ENCODE results near the gene ITGA6.

Gene ITGA6

DNA sequence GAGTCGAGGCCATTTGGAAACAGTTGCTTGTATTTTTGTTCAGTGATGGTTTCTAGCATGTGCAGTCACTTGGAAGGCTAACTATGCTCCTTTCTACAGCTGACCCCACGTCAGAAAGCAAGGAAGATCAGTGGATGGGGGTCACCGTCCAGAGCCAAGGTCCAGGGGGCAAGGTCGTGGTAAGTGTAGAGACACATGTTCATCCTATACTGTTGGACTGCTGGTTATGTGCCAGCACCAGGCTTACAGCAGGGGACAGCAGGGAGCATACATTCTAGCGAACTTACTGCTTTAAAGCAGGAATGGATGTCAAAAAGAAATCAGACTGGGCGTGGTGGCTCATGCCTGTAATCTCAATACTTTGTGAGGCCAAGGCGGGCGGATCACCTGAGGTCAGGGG, 40.0 kb downstream of the ITGA6 start:
- DNase-seq, result no peak

DNA sequence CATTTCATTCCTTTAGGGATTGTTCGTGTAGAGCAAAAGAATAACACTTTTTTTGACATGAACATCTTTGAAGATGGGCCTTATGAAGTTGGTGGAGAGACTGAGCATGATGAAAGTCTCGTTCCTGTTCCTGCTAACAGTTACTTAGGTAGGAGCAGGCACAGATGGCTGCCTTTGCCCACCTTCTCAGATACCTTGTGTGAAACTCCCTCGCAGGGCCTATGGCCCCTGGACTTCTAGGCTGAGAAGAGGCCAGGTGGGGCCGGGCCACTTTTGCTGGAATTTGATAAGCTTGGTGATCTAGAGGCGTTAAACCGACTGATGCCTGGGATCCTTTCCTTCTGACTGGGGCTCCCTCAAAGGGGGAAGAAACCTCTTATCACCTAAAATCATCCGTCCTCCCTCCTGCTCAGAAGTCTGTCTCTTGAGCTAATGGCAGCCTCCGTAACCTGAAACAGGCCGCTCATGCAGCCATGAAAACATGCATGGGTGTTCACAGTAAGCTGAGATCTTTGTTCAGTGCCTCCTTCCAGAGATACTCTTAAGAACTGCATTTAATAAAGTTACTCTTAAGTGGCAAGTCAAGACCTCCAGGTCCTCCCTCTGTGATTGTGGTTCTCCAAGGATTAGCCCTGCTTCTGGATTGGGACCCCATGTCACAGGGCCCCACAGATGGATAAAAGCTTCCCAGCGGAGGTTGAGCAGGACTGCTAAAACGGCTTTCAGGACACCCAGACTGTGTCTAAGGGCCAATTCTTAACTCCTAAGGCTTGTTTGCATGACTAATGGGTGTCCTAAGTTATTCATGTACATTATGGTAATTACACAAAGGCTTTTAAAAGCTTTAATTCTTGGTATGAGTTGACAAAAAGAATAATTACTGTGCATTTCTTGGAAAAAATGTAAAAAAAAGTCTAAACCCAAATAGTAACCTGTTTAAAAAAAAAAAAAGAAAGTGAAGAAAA, 43.9 kb downstream of the ITGA6 start:
- no peak for DNase-seq

DNA sequence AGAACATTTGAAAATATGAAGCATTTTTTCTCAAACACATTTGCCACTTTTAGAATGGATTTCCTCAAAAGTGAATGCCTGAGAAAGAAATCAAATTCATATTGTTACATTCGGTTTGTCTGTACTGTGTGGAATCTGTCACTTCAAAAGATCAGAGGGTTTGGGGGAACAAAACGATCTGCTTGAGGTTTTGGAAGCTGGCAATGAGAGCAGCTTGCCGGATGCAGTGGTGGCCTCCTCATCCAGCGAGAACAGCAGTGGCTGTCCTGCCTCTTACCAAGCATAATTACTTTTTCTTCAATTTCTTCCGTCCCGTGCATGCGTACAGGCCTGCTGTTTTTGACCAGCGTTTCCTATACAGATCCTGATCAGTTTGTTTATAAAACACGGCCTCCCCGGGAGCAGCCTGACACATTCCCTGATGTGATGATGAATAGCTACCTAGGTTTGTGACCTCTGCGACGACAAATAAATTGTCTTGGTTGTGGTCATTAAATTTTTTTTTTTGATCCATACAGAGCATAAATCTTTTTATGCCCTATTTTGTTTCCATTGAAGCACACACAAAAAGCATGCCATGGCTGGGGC, 45.2 kb downstream of the ITGA6 start:
- no peak for DNase-seq

DNA sequence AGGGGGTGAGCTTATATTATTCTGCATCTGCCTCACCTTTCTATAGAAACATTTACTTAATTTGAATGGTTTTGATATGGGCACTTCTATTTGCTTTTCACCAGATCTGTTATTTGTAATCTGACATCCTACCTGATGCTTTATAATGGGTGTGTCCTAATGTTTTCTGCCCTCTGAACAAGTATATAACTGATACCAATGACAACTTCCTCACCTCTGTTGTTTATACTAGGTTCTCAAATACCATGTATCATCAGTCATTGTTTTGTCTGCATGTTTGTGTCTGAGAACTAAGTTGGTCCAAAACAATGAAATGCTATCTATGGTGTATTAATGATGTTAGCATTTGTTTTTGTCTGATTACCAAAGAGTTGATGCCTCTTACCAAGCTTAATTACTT, 45.8 kb downstream of the ITGA6 start:
- DNase-seq, result no peak

DNA sequence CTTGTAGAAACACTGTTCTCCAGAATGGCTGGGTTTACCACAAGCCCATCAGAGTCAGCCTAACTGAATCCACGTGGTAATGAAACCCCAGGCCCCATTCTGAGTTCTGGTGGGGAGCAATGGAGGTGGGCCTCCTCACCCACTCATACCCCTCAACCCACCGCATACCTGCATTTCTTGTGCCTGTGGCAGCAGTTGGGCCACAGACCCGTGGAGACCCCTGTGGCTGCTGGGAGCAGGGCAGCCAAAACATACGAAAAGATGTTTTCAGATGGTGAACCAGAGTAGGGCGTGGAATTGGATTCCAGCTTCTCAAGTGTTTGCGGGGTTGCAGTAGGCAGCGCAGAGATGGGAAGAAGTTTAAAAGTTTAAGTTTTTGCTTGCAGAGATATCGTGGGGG, 51.0 kb downstream of the ITGA6 start:
- no peak for DNase-seq

DNA sequence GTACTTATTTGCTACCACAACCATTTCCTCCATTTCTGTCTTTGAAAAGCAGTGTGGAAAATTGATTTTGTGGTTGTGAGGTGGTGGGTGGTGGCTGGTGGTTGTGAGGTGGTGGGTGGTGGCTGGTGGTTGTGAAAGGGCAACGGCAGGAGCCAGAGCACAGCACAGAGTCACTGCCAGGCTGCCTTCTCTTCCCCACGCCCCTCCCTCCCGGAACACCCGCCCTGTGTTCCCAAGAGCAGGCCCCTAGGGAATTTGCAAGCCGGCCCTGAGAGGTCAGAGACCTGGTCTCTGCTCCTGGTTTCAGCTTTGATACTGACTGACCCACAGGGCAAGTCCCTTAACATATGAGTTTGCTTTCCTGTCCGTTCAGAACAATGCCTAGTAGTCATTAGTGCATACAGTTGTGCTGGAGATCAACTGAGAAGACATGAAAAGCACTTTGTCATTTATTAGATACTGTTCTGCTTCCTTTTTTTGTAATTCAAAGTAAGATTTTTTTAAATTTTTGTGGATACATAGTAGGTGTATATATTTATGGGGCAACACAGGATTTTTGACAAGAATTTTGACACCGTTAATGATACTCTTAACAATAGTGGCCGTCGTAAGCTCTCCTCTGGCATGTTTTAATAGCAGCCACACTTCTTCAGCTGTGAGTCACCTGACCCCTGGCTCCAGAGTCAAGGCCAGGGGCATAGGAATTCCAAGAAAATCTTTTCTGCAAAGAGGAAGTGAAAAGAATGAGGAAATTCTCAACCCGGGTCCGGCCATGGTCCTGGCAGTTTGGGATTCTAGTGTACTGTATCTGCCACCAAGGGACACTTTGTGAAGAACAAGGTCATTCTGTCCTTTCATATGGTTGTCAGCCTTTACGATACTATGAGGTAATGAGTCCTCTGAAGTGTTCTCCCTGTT, 53.2 kb downstream of the ITGA6 start:
- DNase-seq, result no peak

DNA sequence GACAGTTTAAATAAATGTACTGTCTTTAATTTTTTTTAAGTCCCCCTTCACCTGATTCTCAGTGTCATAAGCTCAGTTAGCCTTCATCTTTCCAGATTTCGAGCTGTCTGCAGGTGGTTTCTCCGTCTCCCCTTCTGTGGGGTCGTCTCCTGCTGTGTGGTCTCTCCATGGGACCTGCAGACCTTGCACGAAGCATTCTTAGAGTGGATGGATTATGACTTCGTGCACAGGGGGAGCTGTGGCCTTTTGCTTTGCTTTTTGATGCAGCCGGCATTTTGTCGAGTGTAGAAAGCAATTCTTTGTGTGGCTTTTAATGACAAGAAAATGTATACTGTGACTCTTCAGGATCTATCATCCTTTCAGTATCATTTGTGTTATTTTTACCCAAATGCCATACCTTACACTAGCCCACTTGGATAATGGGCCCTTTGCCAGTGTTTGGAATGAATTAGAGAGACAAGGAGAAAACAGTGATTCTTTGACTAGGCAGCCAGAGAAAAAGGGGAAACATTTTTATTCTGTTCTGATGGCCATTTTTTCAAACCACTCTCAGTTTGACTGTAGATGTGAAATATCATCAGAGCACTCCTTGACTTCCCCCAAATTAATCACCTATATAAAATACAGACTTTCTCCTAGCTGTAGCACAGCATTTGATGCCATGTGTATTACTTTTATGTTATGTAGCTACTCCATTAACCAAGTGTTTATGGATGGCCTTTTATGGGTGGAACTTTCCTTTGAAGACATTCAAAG, 54.3 kb downstream of the ITGA6 start:
- no peak for DNase-seq

DNA sequence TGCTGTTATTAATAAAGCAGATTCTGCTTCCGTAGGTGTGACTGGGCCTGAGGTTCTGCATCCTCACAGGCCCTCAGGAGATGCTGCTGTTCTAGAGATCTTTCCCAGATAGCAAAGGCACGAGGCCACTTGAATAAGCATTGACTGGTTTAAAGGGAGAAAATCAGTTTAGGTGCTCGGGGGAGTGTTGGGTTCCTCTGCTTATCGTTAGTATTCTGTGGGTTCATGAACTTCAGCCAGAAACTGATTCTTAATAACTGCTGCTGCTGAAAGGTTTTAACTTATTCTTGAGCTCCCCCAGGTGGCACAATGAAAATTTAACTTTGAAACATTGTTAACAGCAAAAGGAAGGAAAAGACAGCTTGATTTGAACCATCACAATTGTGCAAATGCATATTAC, 56.9 kb downstream of the ITGA6 start:
- peak in 1 of 2 donors; percentile 41 for DNase-seq

DNA sequence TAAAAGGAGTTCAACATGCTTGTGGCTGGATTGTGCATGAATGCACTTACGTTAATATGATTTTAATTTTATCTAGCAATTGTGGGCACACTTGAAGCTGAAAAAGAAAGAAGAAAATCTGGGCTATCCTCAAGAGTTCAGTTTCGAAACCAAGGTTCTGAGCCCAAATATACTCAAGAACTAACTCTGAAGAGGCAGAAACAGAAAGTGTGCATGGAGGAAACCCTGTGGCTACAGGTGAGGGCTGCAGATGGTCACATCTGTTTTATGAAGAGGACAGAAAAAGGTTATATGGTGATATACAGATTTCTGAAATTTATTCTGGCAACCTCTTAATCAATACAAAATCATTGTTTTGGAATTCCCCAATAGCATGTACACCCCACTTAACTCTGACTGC, 57.3 kb downstream of the ITGA6 start:
- no peak for DNase-seq

DNA sequence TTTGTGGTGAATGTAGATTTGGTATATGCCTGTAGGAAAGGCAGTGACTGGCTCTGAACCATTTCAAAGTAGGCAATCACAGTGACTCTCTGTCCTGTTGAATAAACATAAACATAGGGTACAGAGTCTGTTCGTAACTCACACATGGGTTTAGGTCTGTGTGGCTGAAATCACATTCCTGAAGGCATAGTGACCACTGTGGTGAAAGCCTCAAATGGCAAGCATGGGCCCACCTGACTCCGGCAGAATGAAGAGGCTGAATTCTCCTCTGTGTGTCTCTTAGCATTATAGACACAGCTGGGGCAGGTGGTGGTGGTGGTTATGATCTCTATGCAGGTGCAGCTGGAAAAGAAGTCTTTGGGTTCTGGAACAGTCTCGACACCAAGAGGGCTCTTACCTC, 61.2 kb downstream of the ITGA6 start:
- no peak for DNase-seq

DNA sequence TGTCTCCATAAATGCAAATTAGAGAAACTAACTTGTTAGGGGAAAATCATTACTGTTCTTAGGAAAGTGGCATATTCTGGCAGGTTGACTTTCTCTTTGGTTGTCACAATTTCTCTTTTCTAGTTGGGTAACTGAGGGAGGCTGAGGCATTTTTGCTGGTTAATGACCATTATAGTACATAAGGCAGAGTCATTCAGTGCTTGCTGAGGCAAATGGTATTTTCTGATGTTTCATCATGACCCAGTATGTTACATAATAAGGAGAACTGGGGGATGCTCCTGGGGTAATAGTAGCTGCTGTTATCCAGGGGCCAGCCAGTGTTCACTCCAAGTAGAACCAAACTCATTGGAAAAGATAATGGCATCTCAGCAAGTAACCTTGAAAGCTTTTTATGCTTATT, 62.3 kb downstream of the ITGA6 start:
- DNase-seq, result no peak

DNA sequence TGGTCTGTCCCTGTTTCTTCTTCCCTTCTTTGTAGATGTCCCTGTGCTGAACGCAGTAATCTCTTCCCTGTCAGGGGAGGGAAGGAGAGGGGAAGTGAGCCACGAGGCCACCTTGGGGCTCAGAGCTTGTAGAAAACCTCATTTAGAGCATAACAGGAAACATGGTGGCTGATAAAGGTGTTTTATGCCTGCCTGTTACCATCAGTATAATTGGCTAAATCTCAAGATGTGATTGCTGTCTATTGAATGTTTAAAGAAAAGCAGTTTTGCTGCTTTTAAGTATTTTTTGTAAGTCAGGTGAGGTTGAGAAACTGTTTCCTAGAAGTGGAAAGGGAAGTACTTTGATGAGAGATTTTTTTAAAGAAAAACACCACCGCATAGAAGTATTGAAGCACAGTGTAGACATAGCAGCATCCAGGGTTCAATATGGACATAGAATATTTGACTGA, 68.8 kb downstream of the ITGA6 start:
- peak in 1 of 2 donors; percentile 30 for DNase-seq

DNA sequence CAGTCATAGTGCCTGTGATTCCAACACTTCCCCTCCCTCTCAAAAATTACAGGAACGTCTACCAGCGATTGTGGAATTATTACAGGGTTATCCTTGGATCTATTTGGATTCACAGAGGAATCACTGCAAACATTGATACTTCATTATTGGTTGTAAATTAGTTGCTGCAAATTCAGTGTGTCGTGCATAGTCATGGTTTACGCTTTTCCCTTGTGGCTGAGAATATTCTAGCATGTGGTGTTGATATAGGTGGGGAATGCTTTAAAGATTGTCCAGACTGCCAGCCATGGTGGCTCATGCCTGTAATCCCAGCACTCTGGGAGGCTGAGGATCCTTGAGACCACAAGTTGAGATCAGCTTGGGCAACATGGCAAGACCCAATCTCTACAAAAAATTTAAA, 79.8 kb downstream of the ITGA6 start:
- no peak for DNase-seq

DNA sequence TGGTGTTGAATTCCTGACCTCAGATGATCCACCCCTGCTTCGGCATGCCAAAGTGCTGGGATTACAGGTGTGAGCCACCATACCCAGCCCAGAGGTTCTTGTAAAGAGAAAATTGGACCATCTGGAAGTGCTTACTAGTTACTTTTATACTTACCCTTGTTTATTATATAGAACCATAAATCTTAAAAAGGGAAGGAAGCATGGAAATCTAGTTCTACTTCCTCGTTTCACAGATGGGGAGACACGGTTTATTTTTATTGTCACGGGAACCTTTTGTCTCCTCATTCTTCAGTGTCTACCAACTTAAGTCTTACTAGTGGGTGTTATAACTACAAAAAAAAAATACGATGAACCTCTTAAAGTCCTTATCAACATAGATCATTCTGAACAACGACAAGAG, 82.7 kb downstream of the ITGA6 start:
- DNase-seq, result peak in 1 of 2 donors; percentile 89

DNA sequence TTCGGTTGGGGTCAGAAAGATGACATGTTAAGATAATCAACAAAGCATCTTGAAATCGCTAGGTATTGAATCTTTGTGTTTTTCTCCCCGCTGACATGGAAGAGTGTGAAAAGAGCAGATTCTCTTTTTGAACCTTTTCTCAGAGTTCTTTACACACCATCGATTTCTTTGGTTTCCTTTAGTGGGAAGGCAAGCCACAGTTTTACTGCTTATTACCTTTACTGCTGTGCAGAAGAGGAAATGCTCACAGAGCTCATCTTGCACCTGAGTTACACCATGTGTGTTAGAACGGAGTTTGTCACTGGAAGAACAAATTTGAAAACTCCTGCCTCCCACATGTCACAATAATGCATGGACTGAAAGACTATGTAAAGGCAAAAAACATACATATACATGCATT, 83.2 kb downstream of the ITGA6 start:
- no peak for DNase-seq

DNA sequence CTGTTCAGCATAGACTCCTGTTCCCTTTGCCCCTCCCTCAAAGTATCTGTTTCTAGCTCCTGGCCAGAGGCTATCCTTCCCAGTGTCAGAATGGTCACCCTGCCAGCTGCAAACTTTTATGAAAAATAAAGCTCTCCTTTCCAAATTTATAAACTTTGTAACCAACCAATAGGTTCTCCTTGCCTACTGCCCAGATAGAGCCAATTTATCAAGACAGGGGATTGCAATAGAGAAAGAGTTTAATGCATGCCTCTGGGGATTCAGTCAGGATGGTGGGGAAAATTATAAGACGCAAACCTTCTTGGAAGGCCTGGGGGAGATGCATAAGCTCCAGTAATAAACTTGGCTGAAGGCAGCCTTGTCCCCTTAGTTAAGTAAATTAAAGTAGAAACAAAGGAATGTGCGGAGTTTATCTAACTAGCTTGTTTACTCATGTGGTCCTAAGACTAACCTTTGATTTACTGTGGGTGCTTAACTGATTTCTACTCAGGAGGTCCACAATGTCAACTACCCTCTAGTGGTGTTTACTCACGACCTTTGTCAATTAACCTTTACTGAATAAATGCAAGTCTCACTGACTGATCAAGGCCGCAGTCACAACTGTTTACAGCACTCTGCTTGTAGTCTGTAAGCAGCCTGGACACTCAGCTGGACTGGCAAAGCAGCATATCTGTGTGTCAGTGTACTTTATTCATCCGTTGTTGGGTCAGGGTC, 85.6 kb downstream of the ITGA6 start:
- no peak for DNase-seq

DNA sequence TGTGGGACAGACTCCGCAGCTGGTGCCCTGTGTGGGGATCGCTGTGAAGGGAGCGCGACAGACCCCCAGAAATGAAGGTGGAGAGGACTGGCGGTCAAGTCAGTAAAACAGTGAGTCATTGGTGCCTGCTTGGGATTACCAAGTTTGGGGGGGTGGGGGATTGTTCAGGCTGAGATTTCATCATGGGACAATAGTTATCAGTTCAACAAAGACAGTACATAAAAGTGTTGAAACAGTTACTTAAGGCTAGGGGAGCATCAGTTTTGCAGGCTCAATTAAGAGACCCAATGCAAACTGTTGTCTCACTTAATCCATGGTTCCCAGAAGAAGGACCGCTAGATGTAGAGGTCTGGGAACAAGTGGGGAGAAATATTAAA, 86.1 kb downstream of the ITGA6 start:
- no peak for DNase-seq

DNA sequence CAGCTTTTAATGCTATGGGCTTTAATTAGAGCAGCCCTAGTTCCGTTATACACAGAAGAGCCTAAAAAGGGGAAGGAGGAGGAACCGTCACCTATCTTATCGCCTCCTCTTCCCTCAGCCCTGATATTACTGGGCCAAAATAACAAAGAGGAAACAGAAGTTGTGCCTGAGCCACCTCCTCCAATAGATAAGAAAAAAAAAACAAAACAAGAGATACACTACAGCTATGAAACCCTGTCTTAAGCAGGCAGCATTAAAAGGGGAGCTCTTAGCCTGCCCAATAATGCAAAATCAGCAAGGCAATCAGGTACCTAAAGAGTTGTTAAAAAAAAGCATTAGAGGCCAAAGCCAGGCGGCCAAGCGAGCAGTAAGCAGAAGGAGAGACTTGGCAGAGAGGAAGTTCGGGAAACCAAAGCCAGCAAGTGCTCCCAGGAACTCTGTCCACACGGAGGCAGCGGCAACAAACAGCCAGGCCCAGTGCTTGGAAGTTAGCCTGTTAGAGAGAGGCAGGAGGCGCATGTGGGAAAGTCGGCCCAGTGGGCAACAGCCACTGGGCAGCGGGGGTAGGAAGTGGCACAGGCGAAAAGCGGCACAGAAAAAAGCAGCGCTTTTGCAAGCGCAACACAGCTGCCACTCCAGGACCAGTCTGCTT, 86.7 kb downstream of the ITGA6 start:
- DNase-seq, result peak in 1 of 2 donors; percentile 95

DNA sequence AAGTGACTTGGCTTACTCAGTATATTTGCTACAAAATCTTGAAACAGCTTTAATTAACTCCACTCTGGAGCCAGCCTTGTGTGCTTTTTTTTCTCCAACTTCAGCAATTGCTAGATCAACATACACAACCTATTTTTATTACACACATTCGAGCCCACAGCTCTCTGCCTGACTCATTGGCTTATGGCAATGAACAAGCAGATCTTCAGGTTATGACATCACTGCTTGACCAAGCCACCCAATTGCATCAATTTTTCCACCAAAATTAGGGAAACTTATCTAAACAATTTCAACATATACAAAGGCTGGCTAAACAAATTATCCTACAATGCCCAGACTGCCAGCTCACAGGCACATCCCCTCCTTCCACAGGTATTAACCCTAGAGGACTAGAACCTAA, 88.9 kb downstream of the ITGA6 start:
- peak in 1 of 2 donors; percentile 57 for DNase-seq

DNA sequence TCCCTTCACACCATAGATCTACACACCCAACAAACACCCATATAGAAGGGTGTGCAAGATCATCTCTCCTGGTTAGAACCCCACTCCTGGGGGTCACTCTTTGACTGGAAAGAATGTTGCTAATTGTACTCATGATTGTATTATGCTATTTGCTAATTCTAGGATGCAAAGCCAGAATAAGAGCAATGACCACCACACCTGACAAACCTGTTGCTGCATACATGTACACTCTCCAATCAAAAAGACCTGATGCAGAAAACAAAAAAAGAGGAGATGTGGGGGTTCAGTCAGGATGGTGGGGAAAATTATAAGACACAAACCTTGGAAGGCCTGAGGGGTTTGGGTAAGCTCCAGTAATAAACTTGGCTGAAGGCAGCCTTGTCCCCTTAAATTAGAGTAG, 91.6 kb downstream of the ITGA6 start:
- no peak for DNase-seq

DNA sequence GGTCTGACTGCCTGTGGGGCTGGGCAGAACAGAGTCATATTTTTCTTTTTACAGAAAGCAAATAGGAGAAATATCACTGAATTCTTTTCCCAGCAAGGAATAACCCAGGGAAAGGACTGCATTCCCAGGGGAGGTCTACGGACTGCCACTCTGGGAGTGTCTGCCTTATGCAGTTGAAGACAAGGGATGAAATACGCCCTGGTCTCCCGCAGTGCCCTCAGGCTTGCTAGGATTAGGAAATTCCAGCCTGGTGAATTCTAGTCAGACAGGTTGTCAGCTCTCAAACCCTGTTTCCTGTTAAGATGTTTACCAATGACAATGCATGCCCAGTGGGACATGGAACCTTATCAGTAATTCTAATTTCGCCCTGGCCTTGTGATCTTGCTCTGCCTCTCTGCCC, 98.2 kb downstream of the ITGA6 start:
- no peak for DNase-seq
